Activated CD4-positive, CD25-positive, alpha-beta regulatory T cell treated with anti-CD3 and anti-CD28 coated beads, Interleukin-2, amount 50 U/mL, for 16 hours (primary cell): ENCODE results near the gene EPX.

ENCODE experiments used
- DNase-seq: peaks from one replicate; pipeline ENCODE4 v3.0.0-alpha.2; 2020; ENCODE audit warnings: low read depth, low spot score

The EPX gene

DNA sequence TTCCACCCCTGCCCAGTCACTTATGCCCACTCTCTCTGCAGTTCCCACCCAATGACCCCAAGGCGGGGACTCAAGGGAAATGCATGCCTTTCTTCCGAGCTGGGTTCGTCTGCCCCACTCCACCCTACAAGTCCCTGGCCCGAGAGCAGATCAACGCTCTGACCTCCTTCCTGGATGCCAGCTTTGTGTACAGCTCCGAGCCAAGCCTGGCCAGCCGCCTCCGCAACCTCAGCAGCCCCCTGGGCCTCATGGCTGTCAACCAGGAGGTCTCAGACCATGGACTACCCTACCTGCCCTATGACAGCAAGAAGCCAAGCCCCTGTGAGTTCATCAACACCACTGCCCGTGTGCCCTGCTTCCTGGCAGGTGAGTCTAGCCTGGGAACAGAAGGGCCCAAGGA is 59.6 kb downstream of the EPX start:
- no peak for DNase-seq

DNA sequence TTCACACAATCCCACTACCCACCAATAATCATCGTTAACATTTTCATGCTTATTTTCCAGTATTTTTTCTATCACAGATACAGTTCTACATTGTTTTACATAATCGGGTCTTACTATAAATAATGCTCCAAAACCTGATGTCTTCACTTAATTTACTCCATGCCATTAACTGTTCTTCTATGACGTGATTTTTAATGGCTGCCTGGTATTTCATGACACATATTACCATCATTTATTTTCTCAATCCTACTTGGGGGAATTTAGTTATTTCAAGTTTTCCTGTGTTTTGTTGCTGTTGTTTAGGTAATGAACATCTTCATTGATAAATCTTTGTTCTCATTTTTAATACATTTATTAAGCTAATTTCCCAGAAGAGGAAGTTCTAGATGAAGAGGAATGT is 60.6 kb downstream of the EPX start:
- no peak for DNase-seq
